Ovary (tissue), 3 donors: ENCODE results near the gene SUSD6.

ENCODE experiments used
- CTCF ChIP-seq, 3 donors: fragments of 450-650 bp in 2 of 3; fragments of 200-600 bp in 1 of 3; IDR thresholded peaks; one replicate each; pipeline versions ENCODE4 v1.5.1 to v1.8.0; 2016 to 2022; ENCODE audit warnings: antibody characterized with exemption in 3 of 3, mild to moderate bottlenecking in 1 of 3
- POLR2A ChIP-seq: fragments of 450-650 bp; IDR thresholded peaks from one replicate; pipeline ENCODE4 v1.6.1; 2017; ENCODE audit warnings: antibody characterized with exemption, mild to moderate bottlenecking, moderate library complexity
- donor health status: DM: no; HTN: no; CAD: no.

- TF ChIP-seq POLR2A (no peak), CTCF (IDR thresholded peaks at IDR 0.05) (no peak)
These were observed 802 bp downstream of the SUSD6 start for GRCh38 chr14:69612014-69612782.
